K562 (cell line): ENCODE results near the gene LRRC57. TPM values are rescaled to one million over a fixed set of nuclear protein-coding genes. Genes with fewer than 3 reads are reported as not detected.

ENCODE experiments used
- ATF1 ChIP-seq, 2 experiments: fragments of 450-650 bp in 1 of 2; IDR thresholded peaks; 2 replicates each; pipeline ENCODE4 v1.6.1; 2016; ENCODE audit warnings: missing compliant biosample characterization in 1 of 2, missing genetic modification characterization in 1 of 2
- BACH1 ChIP-seq: fragments of 200-800 bp; sonication (Bioruptor generic); IDR thresholded peaks from 2 replicates; pipeline ENCODE4 v1.6.1; 2016; ENCODE audit warnings: missing genetic modification characterization, missing compliant biosample characterization
- CEBPB ChIP-seq: fragments of 450-650 bp; IDR thresholded peaks from 2 replicates; pipeline ENCODE4 v1.6.1; 2016; ENCODE audit warnings: missing genetic modification characterization, missing compliant biosample characterization
- CHD2 ChIP-seq: IDR thresholded peaks from 2 replicates; pipeline ENCODE4 v1.6.1; 2011; ENCODE audit warnings: low read depth, low read length
- CHD4 ChIP-seq: fragments of 200-600 bp; sonication (generic); IDR thresholded peaks from 3 replicates; pipeline ENCODE4 v1.6.1; 2012; ENCODE audit warnings: low read depth, mild to moderate bottlenecking, mixed read lengths, low read length, inconsistent platforms; ENCODE audit not compliant: insufficient read depth, insufficient replicate concordance, poor library complexity, severe bottlenecking
- EWSR1 ChIP-seq: fragments of 450-650 bp; IDR thresholded peaks from 2 replicates; pipeline ENCODE4 v1.6.1; 2018; ENCODE audit warnings: borderline replicate concordance, mild to moderate bottlenecking, low read depth, moderate library complexity; ENCODE audit not compliant: partially characterized antibody
- KDM4B ChIP-seq, 2 experiments: fragments of 450-650 bp in 1 of 2; sonication (generic) in 1 of 2; IDR thresholded peaks; 2 replicates each; pipeline ENCODE4 v1.6.1; 2016 to 2017; ENCODE audit warnings: borderline replicate concordance in 2 of 2, antibody characterized with exemption in 1 of 2, low read depth in 1 of 2, mild to moderate bottlenecking in 1 of 2
- LARP7 ChIP-seq: fragments of 450-650 bp; IDR thresholded peaks from 2 replicates; pipeline ENCODE4 v1.6.1; 2016
- MAFG ChIP-seq: fragments of 450-650 bp; conservative IDR thresholded peaks from 2 replicates; pipeline ENCODE4 v1.6.1; 2016; ENCODE audit warnings: missing genetic modification characterization, missing compliant biosample characterization
- MCM2 ChIP-seq: fragments of 450-650 bp; IDR thresholded peaks from 2 replicates; pipeline ENCODE4 v1.6.1; 2017; ENCODE audit warnings: low read depth, mild to moderate bottlenecking
- TFAM ChIP-seq: fragments of 250-450 bp; sonication (Bioruptor Pico); conservative IDR thresholded peaks from 2 replicates; pipeline ENCODE4 v1.5.0; 2021; ENCODE audit warnings: mild to moderate bottlenecking, moderate library complexity
- TRIM28 ChIP-seq: fragments of 450-650 bp; IDR thresholded peaks from 2 replicates; pipeline ENCODE4 v1.6.1; 2017
- ZBED1 ChIP-seq: IDR thresholded peaks from 2 replicates; pipeline ENCODE4 v1.6.1; 2014
- ZBTB12 ChIP-seq: fragments of 250-450 bp; sonication (Bioruptor Pico); IDR thresholded peaks from 2 replicates; pipeline ENCODE4 v1.4.0; 2020
- ZKSCAN1 ChIP-seq: fragments of 150-350 bp; IDR thresholded peaks from 2 replicates; pipeline ENCODE4 v1.6.1; 2016; ENCODE audit warnings: low read depth, low read length
- ZNF146 ChIP-seq: IDR thresholded peaks from one replicate; pipeline ENCODE4 v1.6.1; 2018; ENCODE audit warnings: missing compliant biosample characterization; ENCODE audit not compliant: unreplicated experiment
- ZNF311 ChIP-seq: fragments of 250-450 bp; sonication (Bioruptor Pico); IDR thresholded peaks from 2 replicates; pipeline ENCODE4 v1.4.0; 2020; ENCODE audit warnings: mild to moderate bottlenecking, moderate library complexity
- polyA plus RNA-seq, 8 experiments: library from polyadenylated mRNA; depleted of rRNA in 4 of 8; stranded (reverse) in 5 of 8; unstranded in 3 of 8; fragments of >200 nt; fragmentation: Nextera tagmentation in 2 of 8; fragmentation: Illumina TruSeq in 1 of 8; extraction: Ambion mirVana in 2 of 8; extraction: Trizol in 1 of 8; gene quantifications; 2 replicates each; pipeline versions ENCODE4 v1.2.1 to v1.2.3, GENCODE V29; 2011 to 2014; ENCODE audit warnings: inconsistent platforms in 1 of 8, missing spikeins in 1 of 8
- total RNA-seq, 7 experiments: library from RNA; depleted of rRNA in 6 of 7; stranded (reverse); fragments of >200 nt in 6 of 7; fragmentation: Illumina TruSeq in 2 of 7; extraction: Trizol in 2 of 7; gene quantifications; 2 replicates each; pipeline versions ENCODE4 v1.2.1 to v1.2.3, GENCODE V29; 2011 to 2021; ENCODE audit warnings: low replicate concordance in 1 of 7
- TF ChIP-seq, protein P1 (sequence below): fragments of 450-650 bp; formaldehyde crosslinking; IDR thresholded peaks from 2 replicates; pipeline ENCODE4 v1.4.0; 2020; ENCODE audit warnings: mild to moderate bottlenecking, moderate library complexity
- TF ChIP-seq, protein P2 (sequence below): fragments of 450-650 bp; formaldehyde crosslinking; IDR thresholded peaks from 2 replicates; pipeline ENCODE4 v1.4.0; 2022; ENCODE audit warnings: missing genetic modification characterization
- TF ChIP-seq, protein P3 (sequence below): conservative IDR thresholded peaks from 2 replicates; pipeline ENCODE4 v1.6.1; 2011; ENCODE audit warnings: low read depth, mild to moderate bottlenecking, low read length; ENCODE audit not compliant: control insufficient read depth
- TF ChIP-seq, protein P4 (sequence below), 2 experiments: IDR thresholded peaks; 2 replicates each; pipeline ENCODE4 v1.6.1; 2012; ENCODE audit warnings: improper control_type of control experiment in 2 of 2, low read depth in 2 of 2, low read length in 2 of 2, borderline replicate concordance in 1 of 2

LRRC57 gene
- total and polyA plus RNA-seq, 9 of the 15 experiments (the other 6 are each of a cell fraction or from before 2014, with no cell fraction given), result 3.9 to 20.4 (median 14.8) TPM

DNA sequence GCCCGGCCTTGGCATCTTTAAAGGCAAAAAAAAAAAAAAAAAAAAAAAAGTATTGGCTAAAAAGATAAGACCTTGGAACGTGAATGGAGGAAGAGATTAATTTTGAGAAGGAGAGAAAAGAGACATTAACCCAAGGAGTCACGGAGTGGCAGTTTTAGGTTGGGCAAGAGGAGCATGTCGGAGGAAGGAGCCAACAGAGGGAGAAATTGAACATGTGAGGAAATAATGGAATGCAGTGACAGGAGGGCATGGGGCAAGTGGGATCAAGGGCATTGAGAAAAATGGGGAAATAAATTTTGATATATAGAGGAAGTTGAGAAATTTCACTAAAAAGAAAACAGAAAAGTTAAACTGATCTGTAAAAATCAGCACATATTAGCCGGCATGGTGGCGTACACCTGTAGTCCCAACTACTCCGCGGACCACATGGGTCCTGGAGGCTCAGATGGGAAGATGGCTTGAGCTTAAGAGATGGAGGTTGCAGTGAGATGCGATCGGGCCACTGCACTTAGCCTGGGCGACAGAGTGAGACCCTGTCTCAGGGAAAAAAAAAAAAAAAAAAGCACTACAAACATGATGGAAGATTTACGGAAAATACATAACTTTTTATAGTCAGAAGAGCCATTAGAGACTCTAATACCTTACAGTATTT lies 1.3 kb upstream of the LRRC57 start (continued):
- TF ChIP-seq, protein P1, sequence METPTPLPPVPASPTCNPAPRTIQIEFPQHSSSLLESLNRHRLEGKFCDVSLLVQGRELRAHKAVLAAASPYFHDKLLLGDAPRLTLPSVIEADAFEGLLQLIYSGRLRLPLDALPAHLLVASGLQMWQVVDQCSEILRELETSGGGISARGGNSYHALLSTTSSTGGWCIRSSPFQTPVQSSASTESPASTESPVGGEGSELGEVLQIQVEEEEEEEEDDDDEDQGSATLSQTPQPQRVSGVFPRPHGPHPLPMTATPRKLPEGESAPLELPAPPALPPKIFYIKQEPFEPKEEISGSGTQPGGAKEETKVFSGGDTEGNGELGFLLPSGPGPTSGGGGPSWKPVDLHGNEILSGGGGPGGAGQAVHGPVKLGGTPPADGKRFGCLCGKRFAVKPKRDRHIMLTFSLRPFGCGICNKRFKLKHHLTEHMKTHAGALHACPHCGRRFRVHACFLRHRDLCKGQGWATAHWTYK (CRISPR knock-in tag), result no peak
- TF ChIP-seq CEBPB (tag) (0 out of 2 replicates have a peak, but pooled peaks have one; percentile 15), TFAM (CRISPR knock-in tag) (no peak), ZKSCAN1 (no peak), ZBTB12 (CRISPR knock-in tag) (no peak), CHD2 (no peak), LARP7 (peak; percentile 53; the same call in 1 of the 2 replicates), ZBED1 (no peak), TRIM28 (no peak; the same call in 1 of the 2 replicates), ZNF146 (CRISPR knock-in tag) (no peak), KDM4B (IDR thresholded peaks at IDR 0.05; ENCODE audit: borderline replicate concordance in 2 of 2, low read depth in 1 of 2) (no peak), MAFG (tag) (no peak), ATF1 (CRISPR knock-in tag; IDR thresholded peaks at IDR 0.05) (no peak), ATF1 (tag; IDR thresholded peaks at IDR 0.05) (no peak), MCM2 (no peak), EWSR1 (no peak), BACH1 (no peak), CHD4 (no peak), ZNF311 (CRISPR knock-in tag) (no peak)
- TF ChIP-seq, protein P2, sequence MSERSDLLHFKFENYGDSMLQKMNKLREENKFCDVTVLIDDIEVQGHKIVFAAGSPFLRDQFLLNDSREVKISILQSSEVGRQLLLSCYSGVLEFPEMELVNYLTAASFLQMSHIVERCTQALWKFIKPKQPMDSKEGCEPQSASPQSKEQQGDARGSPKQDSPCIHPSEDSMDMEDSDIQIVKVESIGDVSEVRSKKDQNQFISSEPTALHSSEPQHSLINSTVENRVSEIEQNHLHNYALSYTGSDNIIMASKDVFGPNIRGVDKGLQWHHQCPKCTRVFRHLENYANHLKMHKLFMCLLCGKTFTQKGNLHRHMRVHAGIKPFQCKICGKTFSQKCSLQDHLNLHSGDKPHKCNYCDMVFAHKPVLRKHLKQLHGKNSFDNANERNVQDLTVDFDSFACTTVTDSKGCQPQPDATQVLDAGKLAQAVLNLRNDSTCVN (CRISPR knock-in tag), result no peak
- TF ChIP-seq, protein P3, sequence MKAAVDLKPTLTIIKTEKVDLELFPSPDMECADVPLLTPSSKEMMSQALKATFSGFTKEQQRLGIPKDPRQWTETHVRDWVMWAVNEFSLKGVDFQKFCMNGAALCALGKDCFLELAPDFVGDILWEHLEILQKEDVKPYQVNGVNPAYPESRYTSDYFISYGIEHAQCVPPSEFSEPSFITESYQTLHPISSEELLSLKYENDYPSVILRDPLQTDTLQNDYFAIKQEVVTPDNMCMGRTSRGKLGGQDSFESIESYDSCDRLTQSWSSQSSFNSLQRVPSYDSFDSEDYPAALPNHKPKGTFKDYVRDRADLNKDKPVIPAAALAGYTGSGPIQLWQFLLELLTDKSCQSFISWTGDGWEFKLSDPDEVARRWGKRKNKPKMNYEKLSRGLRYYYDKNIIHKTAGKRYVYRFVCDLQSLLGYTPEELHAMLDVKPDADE, result no peak
- TF ChIP-seq, protein P4, sequence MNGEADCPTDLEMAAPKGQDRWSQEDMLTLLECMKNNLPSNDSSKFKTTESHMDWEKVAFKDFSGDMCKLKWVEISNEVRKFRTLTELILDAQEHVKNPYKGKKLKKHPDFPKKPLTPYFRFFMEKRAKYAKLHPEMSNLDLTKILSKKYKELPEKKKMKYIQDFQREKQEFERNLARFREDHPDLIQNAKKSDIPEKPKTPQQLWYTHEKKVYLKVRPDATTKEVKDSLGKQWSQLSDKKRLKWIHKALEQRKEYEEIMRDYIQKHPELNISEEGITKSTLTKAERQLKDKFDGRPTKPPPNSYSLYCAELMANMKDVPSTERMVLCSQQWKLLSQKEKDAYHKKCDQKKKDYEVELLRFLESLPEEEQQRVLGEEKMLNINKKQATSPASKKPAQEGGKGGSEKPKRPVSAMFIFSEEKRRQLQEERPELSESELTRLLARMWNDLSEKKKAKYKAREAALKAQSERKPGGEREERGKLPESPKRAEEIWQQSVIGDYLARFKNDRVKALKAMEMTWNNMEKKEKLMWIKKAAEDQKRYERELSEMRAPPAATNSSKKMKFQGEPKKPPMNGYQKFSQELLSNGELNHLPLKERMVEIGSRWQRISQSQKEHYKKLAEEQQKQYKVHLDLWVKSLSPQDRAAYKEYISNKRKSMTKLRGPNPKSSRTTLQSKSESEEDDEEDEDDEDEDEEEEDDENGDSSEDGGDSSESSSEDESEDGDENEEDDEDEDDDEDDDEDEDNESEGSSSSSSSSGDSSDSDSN (IDR thresholded peaks at IDR 0.05; ENCODE audit: borderline replicate concordance in 1 of 2, low read depth in 2 of 2, low read length in 2 of 2), result no peak
